ENCODE results near the gene STARD5.

The STARD5 gene

GRCh38 chr15:81285461-81285860 is 38.5 kb downstream of the STARD5 start:
- no peak overlapping the region for H3K4me2 ChIP-seq (ENCODE audit: low read depth, low read length, poor library complexity, severe bottlenecking)
- no peaks in the 10 kb centered on the region for H3F3A ChIP-seq (ENCODE audit: low read depth)
- H3K4me3 ChIP-seq (ENCODE audit: low read length, poor library complexity, severe bottlenecking), result no peak overlapping the region
- peak overlapping the region; percentile 16; the same call in 1 of the 2 replicates for H2AFZ ChIP-seq (ENCODE audit: low read length)
- no peaks in the 10 kb centered on the region for H3K9me2 ChIP-seq (replicated peaks; ENCODE audit: low read depth, low read length)
- no peaks in the 10 kb centered on the region for H3K79me2 ChIP-seq (ENCODE audit: insufficient read depth, low read length)
- no peak overlapping the region for H3K9ac ChIP-seq (ENCODE audit: low read depth, low read length, poor library complexity, severe bottlenecking)
- TF ChIP-seq, protein P1, sequence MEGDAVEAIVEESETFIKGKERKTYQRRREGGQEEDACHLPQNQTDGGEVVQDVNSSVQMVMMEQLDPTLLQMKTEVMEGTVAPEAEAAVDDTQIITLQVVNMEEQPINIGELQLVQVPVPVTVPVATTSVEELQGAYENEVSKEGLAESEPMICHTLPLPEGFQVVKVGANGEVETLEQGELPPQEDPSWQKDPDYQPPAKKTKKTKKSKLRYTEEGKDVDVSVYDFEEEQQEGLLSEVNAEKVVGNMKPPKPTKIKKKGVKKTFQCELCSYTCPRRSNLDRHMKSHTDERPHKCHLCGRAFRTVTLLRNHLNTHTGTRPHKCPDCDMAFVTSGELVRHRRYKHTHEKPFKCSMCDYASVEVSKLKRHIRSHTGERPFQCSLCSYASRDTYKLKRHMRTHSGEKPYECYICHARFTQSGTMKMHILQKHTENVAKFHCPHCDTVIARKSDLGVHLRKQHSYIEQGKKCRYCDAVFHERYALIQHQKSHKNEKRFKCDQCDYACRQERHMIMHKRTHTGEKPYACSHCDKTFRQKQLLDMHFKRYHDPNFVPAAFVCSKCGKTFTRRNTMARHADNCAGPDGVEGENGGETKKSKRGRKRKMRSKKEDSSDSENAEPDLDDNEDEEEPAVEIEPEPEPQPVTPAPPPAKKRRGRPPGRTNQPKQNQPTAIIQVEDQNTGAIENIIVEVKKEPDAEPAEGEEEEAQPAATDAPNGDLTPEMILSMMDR (conservative IDR thresholded peaks at IDR 0.05; ENCODE audit: low read length), result no peak
- no peak for TF ChIP-seq EZH2phosphoT487 (IDR thresholded peaks at IDR 0.05; ENCODE audit: borderline replicate concordance)
- H3K36me3 ChIP-seq (ENCODE audit: insufficient read depth, low read length), result no peaks in the 10 kb centered on the region
- H3K27me3 ChIP-seq (ENCODE audit: insufficient read depth, low read length, poor library complexity, severe bottlenecking), result no peaks in the 10 kb centered on the region
- no peaks in the 10 kb centered on the region for H3K9me3 ChIP-seq (ENCODE audit: insufficient read depth, low read depth, low read length)
- no peaks in the 10 kb centered on the region for H4K20me1 ChIP-seq (ENCODE audit: insufficient read depth, low read length, poor library complexity, severe bottlenecking)
- H3K4me1 ChIP-seq (ENCODE audit: insufficient read depth, low read length, poor library complexity, severe bottlenecking), result peaks cover 33% of the 10 kb centered on the region

DNA sequence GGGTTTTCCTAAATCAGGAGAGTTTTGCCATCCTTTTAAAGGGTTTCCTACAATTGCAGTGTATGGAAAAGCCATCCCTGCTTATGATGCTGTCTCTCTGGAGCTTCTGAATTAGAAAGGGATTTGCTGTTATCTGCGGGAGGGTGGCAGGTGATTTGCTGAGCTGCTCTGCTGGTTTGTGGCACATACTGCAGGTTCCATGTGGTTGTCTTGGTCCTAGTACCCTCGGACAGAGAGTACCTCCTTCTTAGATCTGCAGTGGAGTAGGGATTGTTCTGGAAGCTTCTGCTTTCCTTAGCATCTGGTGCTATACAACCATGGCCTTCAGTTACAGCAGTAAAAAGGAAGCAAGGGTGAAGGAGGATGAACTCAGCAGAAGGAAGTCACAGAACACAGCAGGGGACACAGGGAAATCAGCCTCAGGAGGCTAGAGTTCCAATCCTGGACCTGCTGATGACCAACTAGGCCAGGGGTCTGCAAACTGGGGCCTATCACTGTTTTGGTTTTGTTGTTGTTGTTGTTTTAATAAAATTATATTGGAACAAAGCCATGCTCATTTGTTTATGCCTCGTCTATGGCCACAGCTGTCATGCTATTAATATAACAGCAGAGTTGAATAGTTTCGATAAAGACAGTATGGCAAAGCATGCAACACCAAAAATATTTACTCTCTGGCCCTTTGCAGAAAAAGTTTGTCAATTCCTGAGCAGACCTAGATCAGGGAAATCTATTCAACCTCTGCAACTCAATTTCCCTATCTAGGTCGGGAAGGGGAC is 39.5 kb downstream of the STARD5 start:
- H4K20me1 ChIP-seq (ENCODE audit: insufficient read depth, low read length, poor library complexity, severe bottlenecking), result no peaks in the 10 kb centered on the region
- TF ChIP-seq, protein P1 (conservative IDR thresholded peaks at IDR 0.05; ENCODE audit: low read length), result no peak
- no peak for TF ChIP-seq EZH2phosphoT487 (IDR thresholded peaks at IDR 0.05; ENCODE audit: borderline replicate concordance)
- H3K9me2 ChIP-seq (replicated peaks; ENCODE audit: low read depth, low read length), result no peaks in the 10 kb centered on the region
- H3K27me3 ChIP-seq (ENCODE audit: insufficient read depth, low read length, poor library complexity, severe bottlenecking), result no peaks in the 10 kb centered on the region
- H3K9me3 ChIP-seq (ENCODE audit: insufficient read depth, low read depth, low read length), result no peaks in the 10 kb centered on the region
- no peaks in the 10 kb centered on the region for H3K79me2 ChIP-seq (ENCODE audit: insufficient read depth, low read length)
- H3K4me1 ChIP-seq (ENCODE audit: insufficient read depth, low read length, poor library complexity, severe bottlenecking), result peaks cover 33% of the 10 kb centered on the region
- peak overlapping the region; percentile 73 for H2AFZ ChIP-seq (ENCODE audit: low read length)
- H3K4me2 ChIP-seq (ENCODE audit: low read depth, low read length, poor library complexity, severe bottlenecking), result no peak overlapping the region
- H3K4me3 ChIP-seq (ENCODE audit: low read length, poor library complexity, severe bottlenecking), result no peak overlapping the region
- no peaks in the 10 kb centered on the region for H3F3A ChIP-seq (ENCODE audit: low read depth)
- H3K36me3 ChIP-seq (ENCODE audit: insufficient read depth, low read length), result no peaks in the 10 kb centered on the region
- H3K9ac ChIP-seq (ENCODE audit: low read depth, low read length, poor library complexity, severe bottlenecking), result no peak overlapping the region

DNA sequence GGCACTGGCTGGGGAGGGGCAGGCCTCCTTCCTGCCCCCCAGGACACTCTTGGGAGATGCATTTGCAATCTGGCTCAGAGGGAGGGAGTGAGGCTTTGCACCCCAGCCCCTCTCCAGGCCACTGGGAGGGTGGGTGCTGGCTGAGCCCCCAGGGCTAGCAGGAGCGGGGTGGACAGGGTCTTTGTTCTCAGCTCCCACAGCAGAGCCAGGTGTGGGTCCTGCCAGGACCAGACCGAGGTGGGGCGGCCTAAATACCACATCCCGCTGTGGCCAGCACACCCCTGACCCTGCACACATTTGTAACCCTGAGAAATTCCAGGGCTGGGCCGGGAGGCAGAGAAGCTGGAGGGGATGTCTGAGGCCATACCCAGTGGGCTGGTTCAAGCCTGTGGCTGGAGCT is 41.0 kb downstream of the STARD5 start:
- H3K9me2 ChIP-seq (replicated peaks; ENCODE audit: low read depth, low read length), result no peaks in the 10 kb centered on the region
- H4K20me1 ChIP-seq (ENCODE audit: insufficient read depth, low read length, poor library complexity, severe bottlenecking), result no peaks in the 10 kb centered on the region
- H3K4me2 ChIP-seq (ENCODE audit: low read depth, low read length, poor library complexity, severe bottlenecking), result no peak overlapping the region
- H3K4me3 ChIP-seq (ENCODE audit: low read length, poor library complexity, severe bottlenecking), result no peak overlapping the region
- no peak overlapping the region for H2AFZ ChIP-seq (ENCODE audit: low read length)
- no peaks in the 10 kb centered on the region for H3F3A ChIP-seq (ENCODE audit: low read depth)
- no peaks in the 10 kb centered on the region for H3K79me2 ChIP-seq (ENCODE audit: insufficient read depth, low read length)
- H3K9ac ChIP-seq (ENCODE audit: low read depth, low read length, poor library complexity, severe bottlenecking), result no peak overlapping the region
- no peaks in the 10 kb centered on the region for H3K36me3 ChIP-seq (ENCODE audit: insufficient read depth, low read length)
- peaks cover 3% of the 10 kb centered on the region; the same call in 1 of the 2 replicates for H3K9me3 ChIP-seq (ENCODE audit: insufficient read depth, low read depth, low read length)
- H3K4me1 ChIP-seq (ENCODE audit: insufficient read depth, low read length, poor library complexity, severe bottlenecking), result peaks cover 33% of the 10 kb centered on the region
- TF ChIP-seq, protein P1 (conservative IDR thresholded peaks at IDR 0.05; ENCODE audit: low read length), result no peak
- no peak for TF ChIP-seq EZH2phosphoT487 (IDR thresholded peaks at IDR 0.05; ENCODE audit: borderline replicate concordance)
- no peaks in the 10 kb centered on the region for H3K27me3 ChIP-seq (ENCODE audit: insufficient read depth, low read length, poor library complexity, severe bottlenecking)
